Osteocyte (in vitro differentiated cells): ENCODE measurements around the gene PTPN3. TPM values are rescaled to one million over a fixed set of nuclear protein-coding genes. Genes with fewer than 3 reads are reported as not detected.

Source experiments
- DNase-seq: peaks from one replicate; pipeline ENCODE4 v3.0.0; 2021; ENCODE audit warnings: mixed read lengths; ENCODE audit not compliant: unreplicated experiment; ENCODE audit errors: extremely low spot score
- H3K27ac Mint-ChIP-seq: one replicate; pipeline ENCODE4 v1.8.0; 2021; ENCODE audit warnings: mild to moderate bottlenecking, mixed read lengths; ENCODE audit not compliant: unreplicated experiment
- H3K27me3 Mint-ChIP-seq: one replicate; pipeline ENCODE4 v1.8.0; 2021; ENCODE audit warnings: mixed read lengths; ENCODE audit not compliant: unreplicated experiment
- H3K36me3 Mint-ChIP-seq: one replicate; pipeline ENCODE4 v1.8.0; 2021; ENCODE audit warnings: mixed read lengths; ENCODE audit not compliant: unreplicated experiment
- H3K4me1 Mint-ChIP-seq: one replicate; pipeline ENCODE4 v1.8.0; 2021; ENCODE audit warnings: mixed read lengths; ENCODE audit not compliant: unreplicated experiment
- H3K4me3 Mint-ChIP-seq: one replicate; pipeline ENCODE4 v1.8.0; 2021; ENCODE audit warnings: mild to moderate bottlenecking, moderate library complexity, mixed read lengths; ENCODE audit not compliant: unreplicated experiment
- H3K9me3 Mint-ChIP-seq: one replicate; pipeline ENCODE4 v1.8.0; 2021; ENCODE audit warnings: mixed read lengths; ENCODE audit not compliant: unreplicated experiment
- CTCF ChIP-seq: fragments of 200-600 bp; sonication (generic); IDR thresholded peaks from 2 replicates; pipeline ENCODE4 v1.5.0; 2021; ENCODE audit warnings: antibody characterized with exemption, mild to moderate bottlenecking, moderate library complexity
- total RNA-seq: library from RNA; stranded (reverse); gene quantifications from 2 replicates; pipeline ENCODE4 v1.2.1, GENCODE V29; 2021

Gene PTPN3
- total RNA-seq, 1 donor from 2014 or later, result 4.7 TPM

- no peak for DNase-seq
- no peak overlapping the region for H3K27ac Mint-ChIP-seq
- H3K4me3 Mint-ChIP-seq, result no peak overlapping the region
- H3K27me3 Mint-ChIP-seq, result no peaks in the 10 kb centered on the region
- H3K4me1 Mint-ChIP-seq, result peaks cover 29% of the 10 kb centered on the region
- no peaks in the 10 kb centered on the region for H3K36me3 Mint-ChIP-seq
- no peaks in the 10 kb centered on the region for H3K9me3 Mint-ChIP-seq
- TF ChIP-seq CTCF, result no peak
Observed at GRCh38 chr9:109476642-109477257, 21.4 kb downstream of the PTPN3 start.

- peak overlapping the region; percentile 50 for H3K27ac Mint-ChIP-seq
- no peak overlapping the region for H3K4me3 Mint-ChIP-seq
- no peaks in the 10 kb centered on the region for H3K9me3 Mint-ChIP-seq
- no peaks in the 10 kb centered on the region for H3K27me3 Mint-ChIP-seq
- no peak for DNase-seq
- no peak for TF ChIP-seq CTCF
- H3K36me3 Mint-ChIP-seq, result no peaks in the 10 kb centered on the region
- H3K4me1 Mint-ChIP-seq, result peaks cover 30% of the 10 kb centered on the region
Observed at GRCh38 chr9:109475526-109475925, 22.6 kb downstream of the PTPN3 start.

GRCh38 chr9:109474944-109475343, 23.2 kb downstream of the PTPN3 start:
- no peak for TF ChIP-seq CTCF
- Mint-ChIP-seq H3K4me1 (peaks cover 30% of the 10 kb centered on the region), H3K4me3 (no peak overlapping the region), H3K9me3 (no peaks in the 10 kb centered on the region), H3K27me3 (no peaks in the 10 kb centered on the region), H3K36me3 (no peaks in the 10 kb centered on the region), H3K27ac (peak overlapping the region; percentile 50)
- DNase-seq, result no peak

DNA sequence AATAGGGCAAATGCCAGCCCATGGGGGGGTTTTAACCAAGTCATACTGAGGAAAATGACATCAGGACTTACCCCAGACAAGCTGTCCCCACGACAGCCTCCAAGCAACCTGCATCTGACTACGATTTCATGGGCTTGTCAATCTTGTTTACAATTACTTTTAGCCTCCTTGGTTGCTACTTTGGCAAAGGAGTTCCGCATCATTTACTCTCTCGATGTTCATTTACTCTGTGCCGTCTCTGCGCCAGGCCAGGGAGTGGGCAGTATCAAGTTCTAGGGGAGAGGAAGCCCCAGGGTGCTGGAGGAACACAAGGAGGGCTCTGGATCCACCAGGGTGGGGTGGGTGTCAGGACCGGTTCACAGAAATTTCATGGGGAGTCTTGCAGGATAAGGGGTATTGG, 23.9 kb downstream of the PTPN3 start:
- Mint-ChIP-seq H3K4me1 (peaks cover 33% of the 10 kb centered on the region), H3K9me3 (no peaks in the 10 kb centered on the region), H3K36me3 (no peaks in the 10 kb centered on the region), H3K27me3 (no peaks in the 10 kb centered on the region), H3K4me3 (no peak overlapping the region), H3K27ac (no peak overlapping the region)
- no peak for DNase-seq
- no peak for TF ChIP-seq CTCF

DNA sequence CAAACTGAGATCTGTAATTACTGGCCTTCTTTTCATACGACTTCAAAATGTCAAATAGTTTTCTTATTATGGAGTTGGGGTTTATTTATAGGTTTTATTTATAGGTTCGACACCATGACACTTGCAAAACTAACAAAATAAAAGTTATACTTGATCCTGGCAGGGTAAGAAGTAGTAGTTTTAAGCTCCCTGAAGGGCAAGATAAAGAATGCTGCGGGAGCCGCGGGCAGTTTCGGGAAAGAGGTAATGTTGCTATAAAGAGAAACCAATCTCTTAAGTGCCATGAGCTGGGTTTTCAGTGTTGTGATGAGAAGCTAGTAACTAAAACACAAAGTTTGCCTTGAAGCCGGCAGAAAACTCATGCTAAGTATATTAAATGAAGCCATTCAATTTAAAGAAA, 24.8 kb downstream of the PTPN3 start:
- H3K27me3 Mint-ChIP-seq, result no peaks in the 10 kb centered on the region

More for the DNA sequence above, 24.8 kb downstream of the PTPN3 start:
- no peak overlapping the region for H3K4me3 Mint-ChIP-seq
- peaks cover 33% of the 10 kb centered on the region for H3K4me1 Mint-ChIP-seq
- H3K27ac Mint-ChIP-seq, result no peak overlapping the region
- no peaks in the 10 kb centered on the region for H3K36me3 Mint-ChIP-seq
- no peaks in the 10 kb centered on the region for H3K9me3 Mint-ChIP-seq
- no peak for DNase-seq
- TF ChIP-seq CTCF, result no peak
